DND-41 (cell line): ENCODE results near the gene SCNM1.

ENCODE experiments used
- ATAC-seq: fragments of 200-7000 bp; cut with Tn5 transposase; 3 replicates; pipeline ENCODE4 v1.9.1; 2021; ENCODE audit warnings: low read depth; ENCODE audit not compliant: insufficient read depth
- DNase-seq: peaks from one replicate; pipeline ENCODE4 v3.0.0-alpha.2; 2020
- H2AFZ ChIP-seq: 2 replicates; pipeline ENCODE4 v1.6.0; 2012; ENCODE audit warnings: low read depth, low read length
- H3K27ac ChIP-seq: 2 replicates; pipeline ENCODE4 v1.5.1; 2012; ENCODE audit warnings: low read length, inconsistent platforms
- H3K27me3 ChIP-seq: fragments of 200-600 bp; sonication (generic); 2 replicates; pipeline ENCODE4 v1.6.0; 2012; ENCODE audit warnings: low read length, mild to moderate bottlenecking, inconsistent platforms; ENCODE audit not compliant: insufficient read depth, poor library complexity
- H3K36me3 ChIP-seq: 2 replicates; pipeline ENCODE4 v1.5.1; 2012; ENCODE audit warnings: low read length, inconsistent platforms; ENCODE audit not compliant: insufficient read depth
- H3K4me1 ChIP-seq: 2 replicates; pipeline ENCODE4 v1.5.1; 2012; ENCODE audit warnings: mild to moderate bottlenecking, low read length; ENCODE audit not compliant: insufficient read depth
- H3K4me2 ChIP-seq: 2 replicates; pipeline ENCODE4 v1.6.0; 2012; ENCODE audit warnings: mild to moderate bottlenecking, moderate library complexity, low read length, inconsistent platforms; ENCODE audit not compliant: insufficient read depth
- H3K4me3 ChIP-seq, 2 experiments: fragments of 200-600 bp in 1 of 2; shearing (Covaris generic) in 1 of 2; 2 replicates each; pipeline ENCODE4 v1.5.1; 2012 to 2016; ENCODE audit warnings: inconsistent platforms in 2 of 2, low read length in 2 of 2, mild to moderate bottlenecking in 2 of 2, low read depth in 1 of 2, moderate library complexity in 1 of 2
- H3K79me2 ChIP-seq: 2 replicates; pipeline ENCODE4 v1.6.0; 2012; ENCODE audit warnings: low read length, inconsistent platforms; ENCODE audit not compliant: insufficient read depth
- H3K9ac ChIP-seq: 2 replicates; pipeline ENCODE4 v1.6.0; 2012; ENCODE audit warnings: low read depth, mild to moderate bottlenecking, inconsistent platforms, low read length, moderate library complexity
- H3K9me3 ChIP-seq: 2 replicates; pipeline ENCODE4 v1.5.1; 2012; ENCODE audit warnings: low read length, moderate library complexity, mild to moderate bottlenecking, inconsistent platforms; ENCODE audit not compliant: insufficient read depth, severe bottlenecking
- H4K20me1 ChIP-seq: 2 replicates; pipeline ENCODE4 v1.6.0; 2012; ENCODE audit warnings: low read length; ENCODE audit not compliant: insufficient read depth
- EZH2 ChIP-seq: IDR thresholded peaks from 3 replicates; pipeline ENCODE4 v1.6.1; 2012; ENCODE audit warnings: borderline replicate concordance, low read depth, mild to moderate bottlenecking, moderate library complexity, low read length, inconsistent platforms; ENCODE audit not compliant: severe bottlenecking
- TF ChIP-seq, protein P1 (sequence below): IDR thresholded peaks from 2 replicates; pipeline ENCODE4 v1.5.1; 2012; ENCODE audit warnings: borderline replicate concordance, low read length, moderate library complexity, mild to moderate bottlenecking; ENCODE audit not compliant: poor library complexity, severe bottlenecking; ENCODE audit errors: extremely low read depth

The SCNM1 gene

DNA sequence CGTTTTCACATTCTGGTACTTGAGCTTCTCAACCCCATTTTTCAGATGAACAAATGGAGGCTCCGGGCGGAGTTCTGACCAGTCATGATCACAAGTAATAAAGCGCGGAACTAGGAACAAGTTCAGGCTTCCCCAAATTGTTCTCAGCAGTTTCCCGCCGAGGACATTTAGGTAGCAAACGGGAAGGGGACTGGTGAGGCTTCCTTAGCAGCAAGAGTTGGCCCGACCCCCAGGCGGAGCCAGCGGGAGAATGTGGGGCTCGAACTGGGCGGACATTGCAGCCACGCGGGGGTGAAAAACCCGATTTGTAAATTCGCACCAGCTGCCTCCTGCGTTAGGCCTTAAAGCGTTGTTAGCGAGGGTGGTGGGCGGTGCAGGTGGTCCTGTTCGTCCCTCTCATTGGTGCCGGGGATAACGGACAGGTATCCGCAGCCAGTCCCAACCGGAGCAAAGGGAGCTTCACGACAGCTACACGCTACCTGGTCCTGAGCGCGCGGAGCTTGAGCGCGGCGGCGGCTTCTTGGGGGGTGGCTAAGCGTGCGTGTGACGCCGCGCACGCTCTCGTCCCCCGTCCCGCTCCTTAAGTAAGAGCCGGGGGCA, 34.9 kb upstream of the SCNM1 start:
- Histone ChIP-seq H3K27ac (no peak overlapping the region), H3K36me3 (no peaks in the 10 kb centered on the region), H4K20me1 (no peaks in the 10 kb centered on the region), H3K27me3 (no peaks in the 10 kb centered on the region), H3K9me3 (no peaks in the 10 kb centered on the region), H3K4me2 (no peak overlapping the region), H2AFZ (no peak overlapping the region), H3K79me2 (no peaks in the 10 kb centered on the region), H3K9ac (no peak overlapping the region), H3K4me3 (no peak overlapping the region), H3K4me1 (no peaks in the 10 kb centered on the region)
- no peak for DNase-seq
- ATAC-seq: no peak
- no peak for TF ChIP-seq EZH2
- TF ChIP-seq, protein P1, sequence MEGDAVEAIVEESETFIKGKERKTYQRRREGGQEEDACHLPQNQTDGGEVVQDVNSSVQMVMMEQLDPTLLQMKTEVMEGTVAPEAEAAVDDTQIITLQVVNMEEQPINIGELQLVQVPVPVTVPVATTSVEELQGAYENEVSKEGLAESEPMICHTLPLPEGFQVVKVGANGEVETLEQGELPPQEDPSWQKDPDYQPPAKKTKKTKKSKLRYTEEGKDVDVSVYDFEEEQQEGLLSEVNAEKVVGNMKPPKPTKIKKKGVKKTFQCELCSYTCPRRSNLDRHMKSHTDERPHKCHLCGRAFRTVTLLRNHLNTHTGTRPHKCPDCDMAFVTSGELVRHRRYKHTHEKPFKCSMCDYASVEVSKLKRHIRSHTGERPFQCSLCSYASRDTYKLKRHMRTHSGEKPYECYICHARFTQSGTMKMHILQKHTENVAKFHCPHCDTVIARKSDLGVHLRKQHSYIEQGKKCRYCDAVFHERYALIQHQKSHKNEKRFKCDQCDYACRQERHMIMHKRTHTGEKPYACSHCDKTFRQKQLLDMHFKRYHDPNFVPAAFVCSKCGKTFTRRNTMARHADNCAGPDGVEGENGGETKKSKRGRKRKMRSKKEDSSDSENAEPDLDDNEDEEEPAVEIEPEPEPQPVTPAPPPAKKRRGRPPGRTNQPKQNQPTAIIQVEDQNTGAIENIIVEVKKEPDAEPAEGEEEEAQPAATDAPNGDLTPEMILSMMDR: no peak

DNA sequence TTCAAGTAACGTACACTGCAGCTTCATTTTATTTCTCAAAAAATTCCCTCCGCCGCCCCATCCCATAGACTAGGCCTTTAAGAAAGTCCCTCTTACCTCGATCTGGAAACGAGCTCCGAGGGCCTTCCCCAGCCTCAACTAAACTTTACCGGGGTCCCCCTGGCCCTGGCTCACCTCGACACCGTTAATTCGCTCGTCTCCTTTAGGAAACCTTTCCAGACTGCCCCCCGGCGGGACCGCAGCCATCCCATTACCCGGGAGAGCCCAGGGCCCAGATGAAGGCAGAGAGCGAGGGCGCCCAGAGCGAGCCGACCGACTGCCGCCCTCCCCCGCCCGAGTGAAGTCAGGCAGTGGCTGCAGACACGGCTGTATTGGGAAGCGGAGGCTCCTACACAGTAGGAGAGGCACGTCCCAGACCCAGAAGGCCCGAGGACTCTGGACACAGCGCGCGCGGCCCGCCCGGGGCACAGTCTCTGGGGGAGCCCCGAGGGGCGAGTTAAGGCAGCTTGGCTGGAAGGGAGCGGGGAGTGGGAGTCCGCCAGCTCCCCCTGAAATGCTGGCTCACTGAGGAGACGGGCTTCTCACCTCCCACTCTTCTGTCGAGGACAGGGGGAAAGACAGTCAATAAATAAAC, 34.1 kb upstream of the SCNM1 start:
- no peak for TF ChIP-seq EZH2
- TF ChIP-seq, protein P1: no peak
- H2AFZ ChIP-seq: no peak overlapping the region
- H3K9ac ChIP-seq: no peak overlapping the region
- H4K20me1 ChIP-seq: no peaks in the 10 kb centered on the region
- no peaks in the 10 kb centered on the region for H3K27me3 ChIP-seq
- ATAC-seq (no peak), DNase-seq (no peak)
- H3K9me3 ChIP-seq: no peaks in the 10 kb centered on the region
- no peak overlapping the region for H3K4me2 ChIP-seq
- no peaks in the 10 kb centered on the region for H3K4me1 ChIP-seq
- no peaks in the 10 kb centered on the region for H3K79me2 ChIP-seq
- no peak overlapping the region for H3K27ac ChIP-seq
- H3K36me3 ChIP-seq: no peaks in the 10 kb centered on the region
- H3K4me3 ChIP-seq: no peak overlapping the region

DNA sequence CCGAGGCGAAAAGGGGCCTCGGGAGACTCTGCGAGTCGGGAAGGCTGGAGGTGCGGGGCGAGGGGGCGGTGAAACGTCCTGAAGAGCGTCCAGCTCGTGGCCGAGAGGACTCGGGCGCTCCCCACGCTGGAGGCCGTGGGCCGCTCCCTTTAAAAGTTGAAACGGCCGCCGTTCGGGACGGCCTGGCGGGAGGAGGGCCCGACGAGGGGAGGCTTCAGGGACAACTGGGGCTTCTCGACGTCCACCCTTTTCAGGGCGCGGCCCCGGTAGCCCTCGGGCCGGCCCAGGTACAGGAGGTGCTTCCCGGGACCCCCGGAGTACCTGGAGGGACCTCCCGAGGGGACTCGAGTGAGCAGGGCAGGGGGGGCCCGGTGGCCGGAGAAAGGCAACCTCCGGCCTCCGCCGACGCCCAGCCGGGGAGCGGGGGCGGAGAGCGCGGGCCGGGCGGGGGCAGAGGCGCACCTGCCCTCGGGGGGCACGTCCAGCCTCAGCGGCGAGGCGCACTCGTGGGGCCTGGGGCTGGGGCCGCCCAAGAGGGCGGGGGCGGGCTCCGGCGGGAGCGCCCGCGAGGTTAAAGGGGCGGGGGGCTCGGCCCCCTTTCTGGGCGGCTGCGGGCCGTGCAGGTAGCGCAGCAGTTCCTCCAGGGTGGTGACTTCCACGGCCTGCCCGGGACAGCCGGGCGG, 33.5 kb upstream of the SCNM1 start:
- Histone ChIP-seq H3K79me2 (no peaks in the 10 kb centered on the region), H4K20me1 (no peaks in the 10 kb centered on the region), H3K27me3 (no peaks in the 10 kb centered on the region), H3K4me3 (no peak overlapping the region), H3K4me1 (no peaks in the 10 kb centered on the region), H3K27ac (no peak overlapping the region), H3K9ac (no peak overlapping the region), H3K36me3 (no peaks in the 10 kb centered on the region), H3K9me3 (no peaks in the 10 kb centered on the region), H3K4me2 (no peak overlapping the region), H2AFZ (no peak overlapping the region)
- ATAC-seq (no peak), DNase-seq (no peak)
- TF ChIP-seq, protein P1: no peak
